Stimulated activated CD4-positive, alpha-beta T cell treated with anti-CD3 and anti-CD28 coated beads, TNF-alpha, amount 100 ng/mL, for 1 hour (primary cell): Measurements from ENCODE around the gene NTNG2.
A peak's percentile ranks its signal among the peaks of the same experiment; 100 is the strongest.

ENCODE experiments used
- DNase-seq, 3 donors: peaks; one replicate each; pipeline ENCODE4 v3.0.0-alpha.2; 2020; ENCODE audit warnings: low read depth in 3 of 3, low spot score in 1 of 3

NTNG2 gene

GRCh38 chr9:132234535-132234934 is 72.7 kb downstream of the NTNG2 start:
- no peak for DNase-seq

GRCh38 chr9:132235125-132235524 is 73.3 kb downstream of the NTNG2 start:
- DNase-seq, result no peak

GRCh38 chr9:132235894-132236661 is 74.2 kb downstream of the NTNG2 start:
- peak; percentile 49 to 75 (median 60) for DNase-seq

GRCh38 chr9:132236662-132237311 is 74.9 kb downstream of the NTNG2 start:
- no peak for DNase-seq

- no peak for DNase-seq
These were observed 75.6 kb downstream of the NTNG2 start for GRCh38 chr9:132237481-132237880.

- no peak for DNase-seq
These were observed 76.4 kb downstream of the NTNG2 start for GRCh38 chr9:132238026-132238972.

GRCh38 chr9:132238992-132239391 is 77.1 kb downstream of the NTNG2 start:
- no peak for DNase-seq

- no peak for DNase-seq
These were observed 77.7 kb downstream of the NTNG2 start for GRCh38 chr9:132239518-132239917.

- DNase-seq, result no peak
These were observed 78.4 kb downstream of the NTNG2 start for GRCh38 chr9:132239999-132240840.

- DNase-seq, result peak; percentile 98 to 100 (median 100)
These were observed 79.1 kb downstream of the NTNG2 start for GRCh38 chr9:132240841-132241482.

- no peak for DNase-seq
These were observed 79.6 kb downstream of the NTNG2 start for GRCh38 chr9:132241483-132241839.

GRCh38 chr9:132241840-132242620 is 80.2 kb downstream of the NTNG2 start:
- peak in 2 of 3 donors; percentile 20 to 24 for DNase-seq

GRCh38 chr9:132242621-132243155 is 80.8 kb downstream of the NTNG2 start:
- DNase-seq, result no peak

- DNase-seq, result no peak
These were observed 81.6 kb downstream of the NTNG2 start for GRCh38 chr9:132243156-132244074.

- DNase-seq, result no peak
These were observed 83.0 kb downstream of the NTNG2 start for GRCh38 chr9:132244582-132245455.

- no peak for DNase-seq
These were observed 83.6 kb downstream of the NTNG2 start for GRCh38 chr9:132245465-132245864.

GRCh38 chr9:132247942-132248341 is 86.1 kb downstream of the NTNG2 start:
- no peak for DNase-seq
